ENCODE measurements around the gene NSMF. TPM values are rescaled to one million over a fixed set of nuclear protein-coding genes. Genes with fewer than 3 reads are reported as not detected.

The NSMF gene
- polyA plus RNA-seq, 1 of the 3 experiments (the other 2 are of a cell fraction) = 58.8 TPM

GRCh38 chr9:137501457-137501856 lies 42.3 kb upstream of the NSMF start:
- ChIA-PET CTCF (no interaction called here), POLR2A (no interaction called here)
- DNase-seq = no peak
- H3F3A ChIP-seq (replicated peaks; ENCODE audit: insufficient read depth) = no peaks in the 10 kb centered on the region
- H3K4me3 ChIP-seq (ENCODE audit: low read depth in 2 of 2, low read length in 1 of 2) = no peak overlapping the region
- H2AFZ ChIP-seq (ENCODE audit: low read depth) = no peak overlapping the region
- 88% methylated on average over 8 of the region's 12 CpGs for WGBS (ENCODE audit: low lambda C conversion rate)
- no peaks in the 10 kb centered on the region for H3K27me3 ChIP-seq (ENCODE audit: insufficient read depth)
- H4K20me1 ChIP-seq (ENCODE audit: insufficient read depth) = no peaks in the 10 kb centered on the region
- H3K79me2 ChIP-seq (ENCODE audit: insufficient read depth) = no peaks in the 10 kb centered on the region
- no peak overlapping the region for H3K4me2 ChIP-seq
- TF ChIP-seq GATA2 (CRISPR knock-in tag; IDR thresholded peaks at IDR 0.05) = no peak
- no peak for TF ChIP-seq SMC3 (IDR thresholded peaks at IDR 0.05; ENCODE audit: low read depth, low read length)
- TF ChIP-seq MXI1 (IDR thresholded peaks at IDR 0.05; ENCODE audit: low read depth, low read length) = no peak
- TF ChIP-seq NFIC (IDR thresholded peaks at IDR 0.05; ENCODE audit: borderline replicate concordance) = no peak
- TF ChIP-seq MAX (IDR thresholded peaks at IDR 0.05; ENCODE audit: low read depth) = no peak
- no peak for TF ChIP-seq RXRA (IDR thresholded peaks at IDR 0.05; ENCODE audit: borderline replicate concordance, low read depth)
- TF ChIP-seq FOXM1 (IDR thresholded peaks at IDR 0.05; ENCODE audit: low read depth) = no peak
- TF ChIP-seq USF1 (IDR thresholded peaks at IDR 0.05; ENCODE audit: borderline replicate concordance, low read depth) = no peak
- TF ChIP-seq RCOR1 (IDR thresholded peaks at IDR 0.05; ENCODE audit: low read length) = no peak
- no peak for TF ChIP-seq CHD2 (IDR thresholded peaks at IDR 0.05; ENCODE audit: low read length, partially characterized antibody)
- TF ChIP-seq EP300 (IDR thresholded peaks at IDR 0.05; ENCODE audit: borderline replicate concordance in 1 of 2, low read depth in 1 of 2, low read length in 1 of 2) = no peak
- TF ChIP-seq EZH2phosphoT487 (IDR thresholded peaks at IDR 0.05; ENCODE audit: borderline replicate concordance, low read depth) = no peak
- no peak for TF ChIP-seq YY1 (IDR thresholded peaks at IDR 0.05; ENCODE audit: low read depth)
- TF ChIP-seq NRF1 (IDR thresholded peaks at IDR 0.05; ENCODE audit: low read depth, low read length) = no peak
- TF ChIP-seq TCF12 (IDR thresholded peaks at IDR 0.05) = no peak
- TF ChIP-seq PBX3 (IDR thresholded peaks at IDR 0.05) = no peak
- TF ChIP-seq POLR2AphosphoS5 (IDR thresholded peaks at IDR 0.05; ENCODE audit: low read depth, low read length) = no peak
- no peak for TF ChIP-seq TAF1 (IDR thresholded peaks at IDR 0.05; ENCODE audit: borderline replicate concordance, low read depth, low read length)
- no peak for TF ChIP-seq REST (IDR thresholded peaks at IDR 0.05; ENCODE audit: low read depth, low read length)
- no peak for TF ChIP-seq CTCF (IDR thresholded peaks at IDR 0.05)
- H3K27ac ChIP-seq (ENCODE audit: low read depth in 2 of 2, low read length in 1 of 2) = no peak overlapping the region
- H3K9me3 ChIP-seq = no peaks in the 10 kb centered on the region
- no peak overlapping the region for H3K9ac ChIP-seq
- no peaks in the 10 kb centered on the region for H3K9me2 ChIP-seq
- H3K36me3 ChIP-seq (replicated peaks in 1 of 2; ENCODE audit: control insufficient read depth in 1 of 2, insufficient read depth in 2 of 2, low read length in 1 of 2) = no peaks in the 10 kb centered on the region
- no peaks in the 10 kb centered on the region for H3K4me1 ChIP-seq (ENCODE audit: control insufficient read depth in 1 of 2, insufficient read depth in 2 of 2, low read depth in 1 of 2, low read length in 1 of 2)
